ACC112 (cell line): ENCODE data around the gene PROSER2.

Experiments
- H2AFZ ChIP-seq: fragments of 200-600 bp; sonication (generic); one replicate; pipeline ENCODE4 v1.6.0; 2017; ENCODE audit warnings: antibody characterized with exemption, low read length; ENCODE audit not compliant: unreplicated experiment
- H3K27ac ChIP-seq: fragments of 200-600 bp; sonication (generic); 2 replicates; pipeline ENCODE4 v1.5.1; 2014; ENCODE audit warnings: low read depth, mild to moderate bottlenecking, antibody characterized with exemption, low read length, moderate library complexity
- H3K27me3 ChIP-seq: fragments of 200-600 bp; sonication (generic); 2 replicates; pipeline ENCODE4 v1.6.1; 2014; ENCODE audit warnings: mild to moderate bottlenecking, antibody characterized with exemption, low read length, moderate library complexity, mixed read lengths; ENCODE audit not compliant: insufficient read depth
- H3K36me3 ChIP-seq: fragments of 200-600 bp; sonication (generic); 2 replicates; pipeline ENCODE4 v1.6.1; 2016; ENCODE audit warnings: mild to moderate bottlenecking, antibody characterized with exemption, low read length, moderate library complexity, mixed read lengths; ENCODE audit not compliant: insufficient read depth
- H3K4me1 ChIP-seq: fragments of 200-600 bp; sonication (generic); one replicate; pipeline ENCODE4 v1.6.1; 2016; ENCODE audit warnings: low read length, mixed read lengths; ENCODE audit not compliant: insufficient read depth, unreplicated experiment, control insufficient read depth
- H3K4me3 ChIP-seq: fragments of 200-600 bp; sonication (generic); 2 replicates; pipeline ENCODE4 v1.5.1; 2014; ENCODE audit warnings: mild to moderate bottlenecking, low read depth, low read length
- H3K79me2 ChIP-seq: fragments of 200-600 bp; sonication (generic); one replicate; pipeline ENCODE4 v1.6.0; 2016; ENCODE audit warnings: low read length; ENCODE audit not compliant: control insufficient read depth, unreplicated experiment, insufficient read depth

PROSER2 gene

GRCh38 chr10:11789956-11790355 lies 33.2 kb upstream of the PROSER2 start:
- peaks cover 7% of the 10 kb centered on the region for H3K4me1 ChIP-seq
- no peaks in the 10 kb centered on the region for H3K36me3 ChIP-seq
- no peak overlapping the region for H3K4me3 ChIP-seq
- H2AFZ ChIP-seq, result no peak overlapping the region
- peaks cover 7% of the 10 kb centered on the region; the same call in 1 of the 2 replicates for H3K27me3 ChIP-seq
- no peaks in the 10 kb centered on the region for H3K79me2 ChIP-seq
- H3K27ac ChIP-seq, result no peak overlapping the region

DNA sequence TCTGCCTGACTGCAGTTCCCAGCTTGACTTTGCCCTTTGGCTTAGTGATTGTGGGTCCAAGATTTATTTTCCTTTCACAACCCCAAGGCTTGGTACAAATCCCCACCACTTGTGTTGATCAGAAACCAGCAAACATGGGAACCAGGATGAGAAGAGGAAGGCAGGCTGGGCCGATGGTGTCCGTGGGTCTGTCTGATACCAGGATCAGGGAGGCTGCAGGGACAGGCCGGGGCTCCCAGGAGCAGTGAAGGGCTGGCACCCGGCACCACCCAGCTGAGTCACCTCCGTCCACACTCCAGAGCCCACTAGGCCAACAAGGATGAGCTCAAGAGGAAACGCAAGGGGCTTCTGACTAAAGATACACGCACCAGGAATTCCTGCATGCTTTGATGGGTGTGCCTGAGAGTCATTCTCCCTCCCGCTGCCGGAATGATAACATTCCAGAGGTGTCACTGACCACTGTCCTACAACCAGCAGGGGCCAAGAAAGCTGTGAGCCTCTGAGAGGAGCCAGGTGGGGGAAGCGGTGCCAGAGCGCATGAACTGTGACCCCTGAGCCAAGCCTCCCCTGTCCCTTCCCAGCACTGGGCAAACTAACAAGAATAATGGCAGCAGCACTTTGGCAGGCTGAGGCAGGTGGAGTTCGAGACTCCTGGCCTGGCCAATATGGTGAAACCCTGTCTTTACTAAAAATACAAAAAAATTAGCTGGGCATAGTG lies 29.2 kb upstream of the PROSER2 start:
- peak overlapping the region; percentile 44; the same call in 1 of the 2 replicates for H3K27ac ChIP-seq
- no peak overlapping the region for H3K4me3 ChIP-seq

GRCh38 chr10:11794566-11794965 lies 28.6 kb upstream of the PROSER2 start:
- H2AFZ ChIP-seq, result no peak overlapping the region
- H3K79me2 ChIP-seq, result no peaks in the 10 kb centered on the region
- no peak overlapping the region for H3K27ac ChIP-seq
- no peak overlapping the region for H3K4me3 ChIP-seq
- peaks cover 7% of the 10 kb centered on the region for H3K4me1 ChIP-seq
- H3K27me3 ChIP-seq, result no peaks in the 10 kb centered on the region
- H3K36me3 ChIP-seq, result no peaks in the 10 kb centered on the region

More for the DNA sequence above, 29.2 kb upstream of the PROSER2 start:
- Histone ChIP-seq H3K4me1 (peaks cover 7% of the 10 kb centered on the region), H3K27me3 (no peaks in the 10 kb centered on the region), H2AFZ (peak overlapping the region; percentile 64), H3K36me3 (no peaks in the 10 kb centered on the region), H3K79me2 (no peaks in the 10 kb centered on the region)

DNA sequence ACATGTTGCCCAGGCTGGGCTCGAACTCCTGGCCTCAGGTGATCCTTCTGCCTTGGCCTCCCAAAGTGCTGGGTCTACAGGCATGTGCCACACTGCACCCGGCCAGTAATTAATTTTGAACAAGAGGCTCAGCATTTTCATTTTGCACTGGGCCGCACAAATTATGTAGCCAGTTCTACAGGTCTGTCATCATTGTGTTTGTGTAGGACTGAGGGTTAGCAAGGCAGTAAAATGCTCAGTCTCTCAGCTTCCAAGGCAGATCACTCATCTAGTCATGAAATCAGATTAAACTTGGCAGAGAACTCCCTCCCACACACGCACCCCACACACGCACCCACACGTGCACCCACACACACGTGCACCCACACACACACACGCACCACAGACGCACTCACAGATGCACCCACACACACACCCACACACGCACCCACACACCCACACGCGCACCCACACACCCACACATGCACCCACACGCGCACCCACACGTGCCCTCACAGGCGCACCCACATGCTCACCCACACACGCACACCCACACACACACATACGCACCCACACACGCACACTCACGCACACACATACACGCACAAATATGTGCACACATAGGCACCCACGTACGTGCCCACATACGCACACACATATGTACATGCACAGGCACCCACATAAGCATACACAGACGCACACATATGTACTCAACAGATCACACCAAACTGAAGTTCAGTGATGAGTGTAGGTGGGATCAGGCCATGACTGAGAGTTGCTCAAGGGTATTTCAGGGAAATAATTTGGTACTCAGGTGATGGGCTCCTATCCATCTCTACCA lies 27.8 kb upstream of the PROSER2 start:
- Histone ChIP-seq H3K4me3 (no peak overlapping the region), H3K4me1 (peaks cover 7% of the 10 kb centered on the region), H3K27me3 (no peaks in the 10 kb centered on the region), H3K36me3 (no peaks in the 10 kb centered on the region), H3K27ac (no peak overlapping the region), H2AFZ (no peak overlapping the region), H3K79me2 (no peaks in the 10 kb centered on the region)

DNA sequence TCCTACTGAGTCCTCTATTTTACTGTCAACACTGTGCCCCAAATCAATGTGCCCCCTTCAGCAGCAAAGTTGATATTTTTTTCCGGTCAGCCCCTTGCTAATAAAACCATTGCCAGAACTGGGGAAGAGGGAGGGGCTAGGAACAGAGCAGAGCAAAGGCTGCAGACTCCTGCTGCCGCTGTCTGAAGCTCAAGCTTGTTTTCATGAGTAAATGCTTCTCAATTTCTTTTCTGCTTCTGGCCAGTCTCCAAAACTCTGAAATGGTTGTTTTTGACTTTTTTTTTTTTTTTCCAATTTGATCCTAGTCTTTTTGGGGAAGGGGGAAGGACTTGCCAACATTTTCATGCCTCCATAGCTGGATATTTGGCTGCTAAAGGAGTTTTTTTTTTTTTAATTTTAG lies 26.7 kb upstream of the PROSER2 start:
- no peak overlapping the region for H2AFZ ChIP-seq

GRCh38 chr10:11797281-11797680 lies 25.9 kb upstream of the PROSER2 start:
- no peak overlapping the region for H3K4me3 ChIP-seq
- H3K27ac ChIP-seq, result no peak overlapping the region
- no peak overlapping the region for H2AFZ ChIP-seq
- H3K36me3 ChIP-seq, result no peaks in the 10 kb centered on the region
- H3K79me2 ChIP-seq, result no peaks in the 10 kb centered on the region
- peaks cover 7% of the 10 kb centered on the region for H3K4me1 ChIP-seq
- no peaks in the 10 kb centered on the region for H3K27me3 ChIP-seq

More for the DNA sequence above, 26.7 kb upstream of the PROSER2 start:
- no peak overlapping the region for H3K4me3 ChIP-seq
- H3K36me3 ChIP-seq, result no peaks in the 10 kb centered on the region
- H3K4me1 ChIP-seq, result peaks cover 7% of the 10 kb centered on the region
- no peak overlapping the region for H3K27ac ChIP-seq
- H3K27me3 ChIP-seq, result no peaks in the 10 kb centered on the region
- no peaks in the 10 kb centered on the region for H3K79me2 ChIP-seq

DNA sequence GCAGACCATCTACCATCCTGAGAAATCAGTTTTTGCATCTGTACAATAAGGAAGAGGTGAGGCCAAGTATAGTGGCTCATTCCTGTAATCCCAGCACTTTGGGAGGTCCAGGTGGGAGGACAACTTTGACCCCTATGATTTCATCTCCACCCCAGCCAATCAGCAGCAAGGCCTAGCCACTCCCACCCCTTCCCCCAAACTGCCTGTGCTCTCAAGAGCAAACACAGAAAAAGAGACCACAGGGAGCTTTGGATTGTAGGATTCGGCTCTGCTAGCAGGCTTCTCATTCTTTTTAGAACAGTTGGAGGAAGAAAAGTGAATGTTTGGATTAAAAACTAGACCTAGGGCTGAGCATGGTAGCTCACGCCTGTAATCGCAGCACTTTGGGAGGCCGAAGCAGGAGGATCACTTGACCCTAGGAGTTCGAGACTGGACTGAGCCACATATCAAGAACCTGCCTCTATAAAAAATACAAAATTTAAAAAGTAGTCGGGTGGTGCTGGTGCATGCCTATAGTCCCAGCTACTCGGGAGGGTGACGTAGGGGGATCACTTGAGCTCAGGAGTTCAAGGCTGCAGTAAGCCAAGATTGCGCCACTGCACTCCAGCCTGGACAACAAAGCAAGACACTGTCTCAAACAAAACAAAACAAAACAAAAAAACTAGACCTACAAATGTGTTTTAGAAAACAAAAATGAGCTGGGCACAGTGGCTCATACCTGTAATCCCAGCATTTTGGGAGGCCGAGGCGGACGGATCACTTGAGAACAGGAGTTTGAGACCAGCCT lies 25.1 kb upstream of the PROSER2 start:
- no peak overlapping the region for H3K4me3 ChIP-seq
- H3K27ac ChIP-seq, result no peak overlapping the region
- peaks cover 7% of the 10 kb centered on the region for H3K4me1 ChIP-seq
- no peak overlapping the region for H2AFZ ChIP-seq
- no peaks in the 10 kb centered on the region for H3K27me3 ChIP-seq
- H3K36me3 ChIP-seq, result no peaks in the 10 kb centered on the region
- no peaks in the 10 kb centered on the region for H3K79me2 ChIP-seq

DNA sequence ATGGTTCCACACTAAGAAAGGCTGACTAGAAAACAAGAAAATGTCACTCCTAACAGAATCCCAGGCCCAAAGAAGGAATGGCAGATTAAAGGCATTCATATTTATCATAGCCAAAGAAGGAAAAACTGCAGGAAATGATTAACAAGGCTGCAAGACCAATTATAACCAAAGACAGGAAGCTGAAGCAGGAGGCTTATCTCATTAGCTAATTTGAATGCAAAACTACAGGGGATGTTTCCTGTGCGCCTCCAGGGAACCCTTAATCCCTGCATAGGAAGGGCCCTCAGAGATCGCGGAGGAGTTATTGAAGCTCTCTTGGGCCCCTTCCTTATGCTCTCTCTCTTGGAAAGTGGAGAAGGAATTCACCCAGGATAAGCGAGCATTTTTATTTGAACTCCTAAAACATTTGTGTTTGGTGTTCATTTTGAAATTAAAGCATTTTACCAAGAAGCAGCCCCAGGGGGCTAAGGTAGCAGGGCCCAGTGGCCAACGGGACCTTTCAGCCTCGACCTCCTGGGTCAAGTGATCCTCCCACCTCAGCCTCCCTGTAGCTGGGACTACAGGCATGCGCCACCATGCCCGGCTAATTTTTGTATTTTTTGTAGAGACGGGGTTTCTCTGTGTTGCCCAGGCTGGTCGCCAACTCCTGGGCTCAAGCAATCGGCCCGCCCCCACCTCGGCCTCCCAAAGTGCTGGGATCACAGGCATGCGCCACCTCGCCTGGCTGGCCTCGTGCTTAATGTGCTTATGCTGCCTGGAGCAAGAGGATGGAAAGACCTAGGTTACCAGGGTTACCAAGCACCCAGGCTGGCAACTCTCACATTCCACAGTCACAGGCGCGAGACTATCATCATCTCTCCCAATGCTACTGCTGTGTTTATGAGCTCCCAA lies 24.1 kb upstream of the PROSER2 start:
- Histone ChIP-seq H2AFZ (no peak overlapping the region), H3K79me2 (no peaks in the 10 kb centered on the region), H3K27me3 (no peaks in the 10 kb centered on the region), H3K36me3 (no peaks in the 10 kb centered on the region), H3K4me1 (peaks cover 1% of the 10 kb centered on the region), H3K27ac (no peak overlapping the region), H3K4me3 (no peak overlapping the region)

DNA sequence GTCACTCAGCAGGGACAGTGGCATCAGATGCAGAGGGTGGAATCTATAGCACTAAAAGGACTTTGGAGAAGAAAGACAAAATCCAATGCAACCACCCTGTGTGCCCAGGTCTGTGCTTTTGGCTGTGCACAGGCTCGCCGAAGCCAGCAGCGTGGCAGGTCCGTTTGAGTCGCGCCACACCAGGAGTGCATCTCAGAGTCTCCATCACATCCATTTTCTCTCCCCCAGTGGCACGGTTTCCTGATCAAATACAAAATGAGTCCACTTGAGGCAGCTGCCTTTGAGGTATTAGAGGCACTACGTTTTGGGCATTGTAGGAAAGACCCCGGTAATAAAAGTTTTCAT lies 23.4 kb upstream of the PROSER2 start:
- Histone ChIP-seq H3K27me3 (no peaks in the 10 kb centered on the region), H3K79me2 (no peaks in the 10 kb centered on the region), H3K36me3 (no peaks in the 10 kb centered on the region), H2AFZ (no peak overlapping the region), H3K4me1 (no peaks in the 10 kb centered on the region), H3K27ac (no peak overlapping the region), H3K4me3 (no peak overlapping the region)

DNA sequence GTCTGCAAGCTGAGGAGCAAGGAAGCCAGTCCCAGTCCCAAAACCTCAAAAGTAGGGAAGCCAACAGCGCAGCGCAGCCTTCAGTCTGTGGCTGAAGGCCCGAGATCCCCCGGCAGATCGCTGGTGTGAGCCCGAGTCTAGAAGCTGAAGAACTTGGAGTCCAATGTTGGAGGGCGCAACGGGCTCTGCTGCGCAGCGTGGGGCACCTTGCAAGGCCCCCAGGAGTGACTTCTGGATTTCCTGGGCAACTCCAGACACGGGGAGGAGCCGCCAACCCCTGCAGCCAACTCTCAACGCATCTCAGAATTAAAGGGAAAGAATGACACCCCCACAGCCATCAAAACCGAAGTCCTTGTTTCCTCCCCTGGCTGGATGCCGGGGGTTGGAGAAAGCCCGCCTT lies 18.8 kb upstream of the PROSER2 start:
- peaks cover 12% of the 10 kb centered on the region; the same call in 1 of the 2 replicates for H3K27me3 ChIP-seq
- H3K27ac ChIP-seq, result no peak overlapping the region
- H3K36me3 ChIP-seq, result no peaks in the 10 kb centered on the region
- no peaks in the 10 kb centered on the region for H3K79me2 ChIP-seq
- no peak overlapping the region for H2AFZ ChIP-seq
- H3K4me1 ChIP-seq, result no peaks in the 10 kb centered on the region
- no peak overlapping the region for H3K4me3 ChIP-seq
